Upper lobe of left lung (tissue), 4 donors: Measurements from ENCODE around the gene C1orf174.

Experiments
- EP300 ChIP-seq, 4 donors: sonication (generic); formaldehyde crosslinking; IDR thresholded peaks; one replicate each; pipeline ENCODE4 v1.5.1; 2017; ENCODE audit warnings: antibody characterized with exemption in 4 of 4, control low read depth in 2 of 4
- POLR2AphosphoS5 ChIP-seq, 2 donors: sonication (generic); formaldehyde crosslinking; IDR thresholded peaks; one replicate each; pipeline ENCODE4 v1.5.1; 2017; ENCODE audit warnings: antibody characterized with exemption in 2 of 2
- TF ChIP-seq, protein P1 (sequence below), 6 experiments: fragments of 450-650 bp in 4 of 6; fragments of 200-600 bp in 2 of 6; sonication (generic) in 2 of 6; IDR thresholded peaks; one replicate each; pipeline ENCODE4 v1.5.1; 2016 to 2019; ENCODE audit warnings: antibody characterized with exemption in 6 of 6

DNA sequence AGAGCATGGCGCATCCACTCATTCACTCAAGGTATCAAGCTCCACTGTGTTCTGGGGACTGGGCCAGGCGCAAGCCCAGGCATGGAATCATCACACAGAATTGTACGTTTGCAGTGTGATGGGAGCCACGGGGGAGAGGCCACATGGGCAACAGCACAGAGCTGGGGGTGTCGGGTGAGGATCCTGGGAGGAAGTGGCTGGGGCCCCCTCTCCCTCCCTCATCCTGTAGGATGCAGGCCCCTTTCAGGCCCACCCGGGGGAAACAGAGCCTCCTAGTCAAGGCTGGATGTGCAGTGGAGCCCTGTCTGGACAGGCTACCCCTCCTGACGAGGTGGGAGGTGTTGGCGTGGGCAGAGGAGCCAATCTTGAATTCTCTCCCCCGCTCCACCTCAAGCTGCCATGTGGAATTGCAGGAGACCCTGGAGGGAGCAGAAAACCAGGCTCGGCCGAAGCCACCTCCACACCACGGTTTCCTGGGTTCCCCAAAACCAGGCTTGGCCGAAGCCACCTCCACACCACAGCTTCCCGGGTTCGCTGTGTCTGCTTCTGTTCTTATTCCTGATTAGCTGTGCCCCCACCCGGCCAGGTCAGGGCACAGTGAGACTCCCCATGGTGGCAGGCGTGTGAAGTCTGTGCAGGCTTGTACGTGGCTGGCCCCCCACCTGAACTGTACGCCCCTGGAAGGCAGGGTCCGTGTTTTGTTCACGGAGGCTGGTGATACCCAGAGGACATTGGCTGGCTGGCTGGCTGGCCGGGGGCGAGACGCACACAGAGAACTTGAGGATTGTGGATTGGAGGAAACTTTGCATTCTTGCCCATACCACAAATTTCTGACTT is 4.2 kb upstream of the C1orf174 start:
- TF ChIP-seq POLR2AphosphoS5 (IDR thresholded peaks at IDR 0.05) (no peak), EP300 (IDR thresholded peaks at IDR 0.05) (no peak)
- TF ChIP-seq, protein P1, sequence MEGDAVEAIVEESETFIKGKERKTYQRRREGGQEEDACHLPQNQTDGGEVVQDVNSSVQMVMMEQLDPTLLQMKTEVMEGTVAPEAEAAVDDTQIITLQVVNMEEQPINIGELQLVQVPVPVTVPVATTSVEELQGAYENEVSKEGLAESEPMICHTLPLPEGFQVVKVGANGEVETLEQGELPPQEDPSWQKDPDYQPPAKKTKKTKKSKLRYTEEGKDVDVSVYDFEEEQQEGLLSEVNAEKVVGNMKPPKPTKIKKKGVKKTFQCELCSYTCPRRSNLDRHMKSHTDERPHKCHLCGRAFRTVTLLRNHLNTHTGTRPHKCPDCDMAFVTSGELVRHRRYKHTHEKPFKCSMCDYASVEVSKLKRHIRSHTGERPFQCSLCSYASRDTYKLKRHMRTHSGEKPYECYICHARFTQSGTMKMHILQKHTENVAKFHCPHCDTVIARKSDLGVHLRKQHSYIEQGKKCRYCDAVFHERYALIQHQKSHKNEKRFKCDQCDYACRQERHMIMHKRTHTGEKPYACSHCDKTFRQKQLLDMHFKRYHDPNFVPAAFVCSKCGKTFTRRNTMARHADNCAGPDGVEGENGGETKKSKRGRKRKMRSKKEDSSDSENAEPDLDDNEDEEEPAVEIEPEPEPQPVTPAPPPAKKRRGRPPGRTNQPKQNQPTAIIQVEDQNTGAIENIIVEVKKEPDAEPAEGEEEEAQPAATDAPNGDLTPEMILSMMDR (IDR thresholded peaks at IDR 0.05), result no peak
